ENCODE data around the gene FGF1. TPM values are rescaled to one million over a fixed set of nuclear protein-coding genes. Genes with fewer than 3 reads are reported as not detected.

The FGF1 gene
- total RNA-seq, 1 experiment from 2014 or later = 3.2 TPM

DNA sequence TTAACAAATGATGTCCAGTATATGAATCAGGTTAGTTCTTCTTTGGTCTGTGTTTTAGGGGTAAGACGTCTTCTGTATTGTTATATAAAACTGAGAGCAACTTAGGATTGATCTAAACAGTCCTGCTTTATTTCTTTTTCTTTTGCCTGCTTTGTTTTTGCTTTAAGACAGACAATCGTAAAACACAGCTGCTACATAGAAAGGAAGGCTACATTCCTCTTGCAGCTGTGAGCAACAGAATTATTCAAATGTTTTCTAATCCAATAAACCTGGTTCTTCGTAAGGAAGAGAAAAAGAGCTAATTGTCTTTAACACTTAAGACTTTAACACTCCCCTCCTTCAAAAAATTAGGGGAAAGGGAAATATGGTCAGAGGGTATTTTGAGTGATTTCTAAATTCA lies 14.6 kb downstream of the FGF1 start:
- Histone ChIP-seq H2BK15ac (ENCODE audit: low read depth, low read length) (no peak overlapping the region), H3K4ac (ENCODE audit: low read depth, low read length) (no peak overlapping the region), H4K5ac (ENCODE audit: insufficient read length, low read depth, low read length) (no peak overlapping the region), H3K23ac (ENCODE audit: insufficient read length, low read depth, low read length) (no peak overlapping the region), H3K18ac (ENCODE audit: insufficient read length, low read depth, low read length) (no peak overlapping the region), H3K9ac (ENCODE audit: extremely low read depth, insufficient read length, low read length) (no peak overlapping the region), H2BK20ac (ENCODE audit: low read depth, low read length, poor library complexity, severe bottlenecking) (no peak overlapping the region), H3K23me2 (ENCODE audit: insufficient read length, low read depth, low read length, poor library complexity, severe bottlenecking) (no peaks in the 10 kb centered on the region), H2AFZ (ENCODE audit: low read length) (no peak overlapping the region), H3K4me2 (ENCODE audit: insufficient read depth, insufficient read length, low read length) (no peak overlapping the region), H2AK5ac (ENCODE audit: insufficient read length, low read length) (no peak overlapping the region), H3K9me3 (ENCODE audit: control insufficient read depth, low read depth, low read length) (no peaks in the 10 kb centered on the region), H2BK5ac (ENCODE audit: insufficient read length, low read length) (no peak overlapping the region), H2BK12ac (ENCODE audit: insufficient read length, low read depth, low read length) (no peak overlapping the region), H3K27me3 (ENCODE audit: insufficient read depth, low read length) (no peaks in the 10 kb centered on the region; the same call in 1 of the 2 replicates), H4K8ac (replicated peaks; ENCODE audit: insufficient read length, low read depth, low read length) (no peak overlapping the region), H3K79me2 (ENCODE audit: insufficient read depth, low read length) (no peaks in the 10 kb centered on the region), H2BK120ac (ENCODE audit: low read depth, low read length, poor library complexity, severe bottlenecking) (no peak overlapping the region), H4K91ac (ENCODE audit: insufficient read length, low read depth, low read length) (no peak overlapping the region), H3K4me1 (ENCODE audit: insufficient read depth, low read length) (0 out of 2 replicates have a peak, but pooled peaks cover 1% of the 10 kb centered on the region), H4K20me1 (ENCODE audit: control insufficient read depth, insufficient read depth, insufficient read length) (no peaks in the 10 kb centered on the region), H3K79me1 (ENCODE audit: insufficient read depth, low read depth, low read length, poor library complexity, severe bottlenecking) (no peaks in the 10 kb centered on the region), H3K56ac (ENCODE audit: insufficient read length, low read depth, low read length) (no peak overlapping the region), H3K27ac (ENCODE audit: insufficient read length, low read depth, low read length) (no peak overlapping the region), H3T11ph (ENCODE audit: low read length) (no peak overlapping the region), H3K14ac (ENCODE audit: insufficient read depth, low read length) (no peak overlapping the region)
- Mint-ChIP-seq H3K36me3 (ENCODE audit: insufficient read depth in 1 of 3, low read depth in 3 of 3) (peaks cover 0 to 4% (median 4%) of the 10 kb centered on the region in 3 experiments; a peak in 3 of 7 replicates), H3K4me1 (peaks cover 21 to 29% of the 10 kb centered on the region in 2 experiments), H3K4me3 (no peak overlapping the region), H3K27ac (no peak overlapping the region), H3K27me3 (ENCODE audit: low read depth) (no peaks in the 10 kb centered on the region; the same call in 1 of the 2 replicates), H3K9me3 (no peaks in the 10 kb centered on the region)
- TF ChIP-seq, protein P1, sequence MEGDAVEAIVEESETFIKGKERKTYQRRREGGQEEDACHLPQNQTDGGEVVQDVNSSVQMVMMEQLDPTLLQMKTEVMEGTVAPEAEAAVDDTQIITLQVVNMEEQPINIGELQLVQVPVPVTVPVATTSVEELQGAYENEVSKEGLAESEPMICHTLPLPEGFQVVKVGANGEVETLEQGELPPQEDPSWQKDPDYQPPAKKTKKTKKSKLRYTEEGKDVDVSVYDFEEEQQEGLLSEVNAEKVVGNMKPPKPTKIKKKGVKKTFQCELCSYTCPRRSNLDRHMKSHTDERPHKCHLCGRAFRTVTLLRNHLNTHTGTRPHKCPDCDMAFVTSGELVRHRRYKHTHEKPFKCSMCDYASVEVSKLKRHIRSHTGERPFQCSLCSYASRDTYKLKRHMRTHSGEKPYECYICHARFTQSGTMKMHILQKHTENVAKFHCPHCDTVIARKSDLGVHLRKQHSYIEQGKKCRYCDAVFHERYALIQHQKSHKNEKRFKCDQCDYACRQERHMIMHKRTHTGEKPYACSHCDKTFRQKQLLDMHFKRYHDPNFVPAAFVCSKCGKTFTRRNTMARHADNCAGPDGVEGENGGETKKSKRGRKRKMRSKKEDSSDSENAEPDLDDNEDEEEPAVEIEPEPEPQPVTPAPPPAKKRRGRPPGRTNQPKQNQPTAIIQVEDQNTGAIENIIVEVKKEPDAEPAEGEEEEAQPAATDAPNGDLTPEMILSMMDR (conservative IDR thresholded peaks at IDR 0.05) = no peak
- no CpG with 5 or more reads among the region's 3 CpGs for WGBS (ENCODE audit: extremely low coverage, insufficient read length, low lambda C conversion rate)
- no peak for DNase-seq
